Measurements from ENCODE around the gene NCR3LG1. TPM values are rescaled to one million over a fixed set of nuclear protein-coding genes. Genes with fewer than 3 reads are reported as not detected.
"Not testable (repeated sequence)": the region's sequence is repeated elsewhere in the genome, so short reads cannot be mapped to it uniquely, and the experiment has no call there.

Gene NCR3LG1
- total RNA-seq, 1 donor from 2014 or later = 1.2 TPM

- TF ChIP-seq CTCF (conservative IDR thresholded peaks at IDR 0.05; ENCODE audit: low read depth, low read length) = no peak
- H3K4me3 ChIP-seq (ENCODE audit: low read depth, low read length) = no peak overlapping the region
- DNase-seq (ENCODE audit: low read depth) = no peak
Measured at GRCh38 chr11:17423533-17424310, 72.1 kb downstream of the NCR3LG1 start.

- not testable (repeated sequence) for H3K4me3 ChIP-seq (ENCODE audit: low read depth, low read length); DNase-seq (ENCODE audit: low read depth)
Measured at GRCh38 chr11:17426233-17426632, 74.6 kb downstream of the NCR3LG1 start.

Other genes with a start within 250 kb of the NCR3LG1 start
- gene PIK3C2A, start 143.8 kb upstream of the NCR3LG1 start, total RNA-seq = 33.6 and 37.5 TPM in 2 replicates
- 22.0 and 31.5 TPM in 2 replicates for gene NUCB2, start 75.1 kb upstream of the NCR3LG1 start, total RNA-seq
- 0.22 and 0.63 TPM in 2 replicates for gene KCNJ11, start 36.9 kb downstream of the NCR3LG1 start, total RNA-seq
- gene ABCC8, start 125.0 kb downstream of the NCR3LG1 start, total RNA-seq = not detected in 2 replicates
- gene USH1C, start 192.6 kb downstream of the NCR3LG1 start, total RNA-seq = 1.1 TPM in 1 of 2 replicates, not detected in the other
- gene OTOG, start 195.5 kb downstream of the NCR3LG1 start, total RNA-seq = not detected in 2 replicates